ENCODE measurements around the gene TRMT44.
A peak's percentile ranks its signal among the peaks of the same experiment; 100 is the strongest.

TRMT44 gene

DNA sequence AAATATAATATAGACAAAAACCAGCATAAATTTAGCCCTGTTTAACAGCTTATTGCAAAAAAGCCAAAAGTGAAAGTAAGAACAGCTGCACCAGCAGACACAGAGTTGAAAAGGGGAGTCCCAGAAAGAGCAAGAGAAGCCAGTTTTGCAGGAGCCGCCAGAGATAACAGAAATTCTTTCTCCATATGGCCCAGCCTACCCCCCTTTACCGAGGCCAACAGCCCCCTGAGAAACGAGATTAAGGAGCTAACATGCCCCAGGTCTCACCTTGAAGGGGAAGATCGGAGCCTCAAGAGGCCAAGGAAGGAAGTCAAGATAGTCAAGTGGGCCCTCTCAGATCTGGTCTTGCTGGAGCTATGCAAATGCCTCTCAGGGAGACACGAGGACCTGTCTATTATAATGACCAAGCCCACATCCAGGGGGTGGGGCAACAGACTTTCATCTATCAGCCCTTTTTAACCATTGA lies 4.9 kb upstream of the TRMT44 start:
- no peak for DNase-seq (ENCODE audit: low read depth, low spot score)

DNA sequence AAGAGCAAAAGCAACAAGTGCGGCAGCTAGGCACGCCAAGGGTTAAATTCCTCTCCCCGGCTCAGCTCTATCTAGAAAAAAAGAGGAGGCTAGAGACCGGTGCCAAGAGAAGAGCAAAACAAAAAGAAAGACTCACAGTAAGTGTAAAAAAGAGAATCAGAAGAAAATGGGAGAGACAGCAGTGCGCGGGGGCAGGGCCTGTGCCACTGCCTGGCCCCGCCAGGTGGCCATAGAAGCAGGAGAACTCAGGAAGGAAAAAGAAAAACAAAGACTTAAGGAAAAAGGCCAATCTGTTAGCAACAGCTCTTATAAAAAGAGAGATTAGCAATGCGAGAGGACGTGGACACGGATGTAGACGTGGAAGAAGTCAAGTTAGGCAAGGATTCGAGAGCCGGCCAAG lies 3.3 kb upstream of the TRMT44 start:
- no peak for DNase-seq (ENCODE audit: low read depth, low spot score)

DNA sequence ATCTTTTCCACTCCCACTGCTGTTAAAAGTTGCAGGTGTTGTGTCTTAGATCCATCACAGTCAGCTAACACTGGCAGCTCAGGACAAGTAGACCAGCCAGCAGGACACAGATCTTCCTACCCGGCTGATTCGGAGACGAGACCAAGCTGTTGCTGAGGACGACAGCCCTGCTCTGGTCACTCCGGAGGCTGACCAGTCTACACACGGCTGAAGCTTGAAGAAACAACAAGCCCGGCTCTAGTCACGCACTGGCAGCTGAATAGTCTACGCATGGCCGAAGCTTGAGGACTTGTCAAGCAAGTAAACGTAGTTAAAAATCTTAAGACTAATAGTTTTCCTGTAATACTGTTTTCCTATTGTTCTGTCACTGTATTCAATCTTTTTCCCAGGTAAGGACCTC lies 1.8 kb upstream of the TRMT44 start:
- no peak for DNase-seq (ENCODE audit: low read depth, low spot score)

DNA sequence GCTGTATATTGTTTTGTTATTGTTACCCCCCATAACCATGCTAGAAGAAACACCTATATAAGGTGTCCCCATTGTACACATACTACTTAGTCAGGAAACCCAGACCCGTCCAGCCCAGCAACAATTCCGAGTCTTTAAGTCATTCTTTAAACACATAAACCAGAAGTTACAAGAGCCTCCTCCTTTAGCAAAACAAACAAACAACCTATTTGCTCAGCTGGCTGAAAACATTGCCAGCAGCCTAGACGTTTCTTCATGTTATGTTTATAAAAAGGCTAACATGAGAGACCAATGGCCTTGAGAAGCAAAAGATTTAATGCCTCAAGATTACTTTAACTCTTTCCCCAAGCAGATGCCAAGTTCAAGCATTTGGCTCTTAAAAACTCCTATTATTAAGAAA lies 1.4 kb upstream of the TRMT44 start:
- DNase-seq (ENCODE audit: low read depth, low spot score) = no peak

DNA sequence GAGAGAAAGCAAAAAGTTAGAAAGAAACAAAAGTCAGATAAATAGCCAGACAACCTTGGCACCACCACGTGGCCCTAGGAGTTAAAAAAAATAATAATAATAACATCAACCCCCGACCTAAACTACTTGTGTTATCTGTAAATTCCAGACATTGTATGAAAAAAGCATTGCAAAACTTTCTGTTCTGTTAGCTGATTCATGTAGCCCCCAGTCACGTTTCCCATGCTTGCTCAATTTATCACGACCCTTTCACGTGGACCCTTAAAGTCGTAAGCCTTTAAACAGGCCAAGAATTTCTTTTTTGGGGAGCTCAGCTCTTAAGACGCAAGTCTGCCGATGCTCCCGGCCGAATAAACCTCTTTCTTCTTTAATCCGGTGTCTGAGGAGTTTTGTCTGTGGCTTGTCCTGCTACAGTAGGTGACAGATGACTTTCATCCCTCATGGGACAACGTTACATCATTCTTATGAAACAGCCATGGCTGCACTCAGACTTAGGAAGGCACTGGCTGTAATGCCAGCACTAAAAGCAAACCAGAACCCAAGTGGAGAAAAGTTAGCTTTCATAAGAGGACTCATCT lies 574 bp upstream of the TRMT44 start:
- DNase-seq (ENCODE audit: low read depth, low spot score) = no peak

DNA sequence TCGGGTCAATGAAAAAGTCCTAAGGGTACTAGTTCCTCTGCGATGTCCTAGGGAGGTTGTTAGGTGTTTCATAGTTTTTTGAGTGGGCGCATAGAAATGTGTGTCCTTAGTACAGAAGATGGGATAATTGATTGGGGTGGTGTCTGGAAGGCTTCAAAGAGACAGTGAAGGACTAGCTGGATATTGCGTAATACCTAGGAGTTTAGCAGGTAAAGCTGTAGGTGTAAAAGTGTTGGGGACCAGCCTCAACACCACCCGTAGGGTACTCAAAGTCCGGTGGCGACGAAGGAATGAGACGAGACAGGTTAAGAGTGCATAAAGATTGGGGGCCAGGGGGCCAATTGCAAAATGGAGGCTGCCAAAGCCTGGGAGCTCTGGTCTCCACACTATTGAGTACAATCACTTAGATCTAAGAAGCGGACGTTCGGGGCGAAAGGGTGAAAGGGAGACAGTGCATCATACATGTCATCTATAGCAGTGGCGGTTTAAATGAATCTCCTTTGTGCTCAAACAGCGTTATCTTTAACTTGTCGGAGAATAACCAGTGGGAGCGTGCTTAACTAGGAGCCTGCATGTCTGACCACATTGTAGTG lies 1.0 kb downstream of the TRMT44 start:
- DNase-seq (ENCODE audit: low read depth, low spot score) = no peak

DNA sequence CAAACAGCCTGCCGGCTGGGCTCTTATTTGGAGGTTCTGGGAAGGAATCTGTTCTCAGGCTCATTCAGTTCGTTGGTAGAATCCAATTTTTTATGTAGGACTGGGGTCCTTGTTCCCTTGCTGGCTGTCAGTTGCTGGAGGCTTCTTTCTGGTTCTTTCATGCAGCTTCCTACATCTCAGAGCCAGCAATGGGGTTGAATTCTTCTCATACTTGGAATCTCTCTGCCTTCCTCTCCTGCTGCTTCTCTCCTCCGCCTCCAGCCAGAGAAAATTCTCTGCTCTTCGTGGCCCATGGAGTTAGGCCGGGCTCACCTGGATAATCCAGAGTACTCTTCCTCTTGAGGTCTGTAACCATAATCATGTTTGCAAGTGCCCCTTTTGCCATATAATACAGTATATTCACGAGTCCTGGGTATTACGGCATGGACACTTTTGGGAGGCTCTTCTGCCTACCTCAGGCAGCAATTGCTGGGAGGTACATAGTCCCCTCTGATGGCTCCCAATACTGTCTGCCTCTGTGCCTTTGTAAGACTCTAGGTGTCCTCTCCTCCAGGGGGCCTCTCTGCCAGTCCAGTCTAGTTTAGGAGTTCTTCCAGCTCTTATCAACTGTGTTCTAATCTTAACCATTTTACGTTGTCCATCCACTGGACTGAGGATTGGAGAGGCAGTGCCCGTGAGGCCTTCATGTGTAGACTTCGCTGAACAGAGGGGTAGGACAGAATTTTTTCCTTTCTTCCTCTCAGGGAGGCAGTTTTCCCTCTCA lies 2.2 kb downstream of the TRMT44 start:
- no peak for DNase-seq (ENCODE audit: low read depth, low spot score)

DNA sequence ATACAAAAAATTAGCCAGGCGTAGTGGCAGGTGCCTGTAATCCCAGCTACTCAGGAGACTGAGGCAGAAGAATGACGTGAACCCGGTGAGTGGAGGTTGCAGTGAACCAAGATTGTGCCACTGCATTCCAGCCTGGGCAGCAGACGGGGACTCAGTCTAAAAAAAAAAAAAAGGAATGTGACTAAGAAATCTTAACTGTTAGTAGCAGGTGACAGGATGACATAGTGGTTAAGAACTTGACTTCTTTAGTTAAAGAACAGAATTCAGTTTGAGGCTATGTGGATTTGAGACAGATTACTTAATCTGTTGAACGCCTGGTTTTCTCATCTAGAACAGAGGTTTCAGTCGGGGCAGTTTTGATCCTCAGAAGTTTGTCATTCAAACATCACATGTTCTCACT lies 3.2 kb downstream of the TRMT44 start:
- DNase-seq (ENCODE audit: low read depth, low spot score) = no peak

DNA sequence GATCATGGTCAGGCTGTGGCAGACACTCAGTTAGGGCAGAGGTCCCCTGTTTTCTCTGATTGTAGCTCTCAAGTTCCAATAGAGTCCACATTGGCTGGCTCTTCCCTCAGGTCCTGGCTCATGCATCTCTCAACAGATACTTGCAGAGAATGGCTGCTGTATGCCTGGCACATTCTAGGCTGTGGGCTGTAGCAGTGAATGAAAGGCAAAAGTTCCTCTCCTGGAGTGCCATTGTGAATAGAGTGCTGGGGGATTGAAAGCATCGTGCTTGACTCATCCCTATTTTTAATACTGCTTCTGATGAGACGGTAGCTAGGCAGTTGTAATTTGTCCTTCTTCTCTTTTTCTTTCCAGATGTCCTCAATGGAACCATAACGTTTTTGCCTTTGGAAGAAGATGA lies 5.5 kb downstream of the TRMT44 start:
- no peak for DNase-seq (ENCODE audit: low read depth, low spot score)

DNA sequence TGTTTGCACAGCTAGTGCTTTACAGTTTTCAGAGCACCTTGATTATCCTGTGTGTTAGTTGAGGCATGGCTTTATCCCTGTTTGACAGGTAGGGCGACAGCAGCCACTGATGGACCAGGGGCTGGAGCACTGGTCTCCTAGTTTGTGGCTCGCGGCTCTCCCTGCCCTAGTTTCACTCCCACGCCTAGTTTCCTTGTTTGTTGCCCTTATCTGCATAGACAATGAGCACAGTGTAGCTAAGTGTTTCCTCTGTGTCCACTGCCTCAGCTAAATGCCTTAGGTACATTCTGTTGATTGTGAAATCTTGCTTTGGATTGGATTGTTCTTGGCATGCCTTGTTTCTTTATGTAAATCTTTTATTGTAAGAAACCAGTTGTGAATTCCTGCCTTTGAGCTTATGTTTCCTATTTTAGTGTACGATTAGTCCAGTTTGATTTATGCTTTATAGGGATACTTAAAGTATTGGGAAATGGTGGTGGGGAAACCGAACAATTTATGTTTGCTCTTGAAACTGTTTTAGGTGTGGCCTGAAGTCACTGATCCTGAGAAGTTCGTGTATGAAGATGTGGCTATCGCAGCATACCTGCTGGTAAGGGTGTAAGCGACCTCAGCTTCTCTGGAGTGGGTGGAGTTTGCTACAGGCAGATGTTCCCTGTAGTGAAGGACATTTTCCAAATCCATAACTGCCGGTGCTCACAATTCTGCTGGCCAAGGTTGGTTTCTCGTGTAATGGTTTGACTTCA lies 11.0 kb downstream of the TRMT44 start:
- DNase-seq (ENCODE audit: low read depth, low spot score) = no peak

DNA sequence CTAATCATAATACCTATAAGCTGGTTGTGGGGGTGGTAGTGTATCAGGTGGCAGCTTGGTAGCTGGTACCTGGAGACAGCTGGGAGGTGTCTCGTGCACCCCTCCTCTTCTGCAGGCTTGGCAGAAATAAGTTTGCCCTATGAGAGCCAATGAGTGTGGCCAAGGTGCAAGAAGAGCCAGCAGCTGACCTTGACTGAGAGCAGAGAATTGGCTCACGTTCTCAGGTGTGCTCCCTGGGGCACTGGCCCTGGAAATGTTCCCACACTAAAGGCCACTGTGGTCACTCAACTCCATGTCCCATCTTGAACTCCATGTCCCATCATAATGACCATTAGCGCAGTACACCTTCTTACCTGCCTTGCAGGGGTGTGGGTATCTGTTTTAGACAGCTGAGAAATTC lies 13.4 kb downstream of the TRMT44 start:
- no peak for DNase-seq (ENCODE audit: low read depth, low spot score)

DNA sequence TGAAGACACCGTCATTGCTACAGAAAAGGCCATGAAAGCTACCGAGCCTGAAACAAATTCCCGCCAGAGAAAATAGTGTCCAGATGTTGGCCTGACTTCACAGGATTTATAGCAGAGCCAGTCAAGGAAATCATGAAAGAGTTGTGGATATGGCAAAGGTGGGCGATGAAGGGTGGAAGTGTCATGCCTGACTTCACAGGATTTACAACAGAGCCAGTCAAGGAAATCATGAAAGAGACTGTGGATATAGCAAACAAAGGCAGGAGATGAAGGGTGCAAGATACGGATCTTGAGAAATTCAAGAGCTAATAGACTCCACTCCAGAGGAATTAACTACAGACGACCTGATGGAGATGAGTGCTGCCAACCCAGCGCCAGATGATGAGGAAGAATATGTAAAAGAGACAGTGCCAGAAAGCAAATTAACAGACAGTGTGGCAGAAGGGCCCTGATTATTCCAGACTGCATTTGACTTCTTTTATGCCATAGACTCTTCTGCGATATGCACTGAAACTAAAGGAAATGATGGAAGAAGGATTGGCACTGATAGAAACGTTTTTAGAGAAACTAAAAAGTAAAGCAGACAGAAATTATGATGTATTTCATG lies 17.2 kb downstream of the TRMT44 start:
- no peak for DNase-seq (ENCODE audit: low read depth, low spot score)

DNA sequence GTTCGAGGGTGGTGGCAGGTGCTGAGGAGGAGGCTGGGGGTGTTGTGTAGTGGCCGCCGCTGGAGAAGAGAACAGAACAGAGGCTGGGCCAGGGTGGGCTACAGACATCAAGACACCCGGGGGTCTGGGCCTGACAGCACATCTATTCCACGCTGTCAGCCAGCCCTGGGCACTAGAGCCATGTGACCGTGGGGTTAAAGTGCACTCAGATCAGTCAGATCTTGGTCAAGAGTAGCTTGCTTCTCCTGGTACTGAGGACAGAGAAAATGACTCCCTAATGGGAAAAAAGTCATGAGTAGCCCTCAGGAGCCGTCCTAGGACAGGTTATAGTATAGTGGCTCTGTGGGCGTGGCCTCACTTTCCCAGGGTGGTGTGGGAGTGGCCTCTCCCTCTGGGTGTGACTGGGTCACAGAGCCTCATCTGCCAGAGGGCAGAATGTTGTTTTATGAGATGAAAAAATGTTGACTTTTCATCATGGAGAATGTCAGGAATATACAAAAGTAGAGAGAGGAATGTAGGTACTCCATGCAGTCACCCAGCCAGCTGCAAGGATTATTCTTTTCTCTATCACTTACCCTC lies 19.4 kb downstream of the TRMT44 start:
- no peak for DNase-seq (ENCODE audit: low read depth, low spot score)

DNA sequence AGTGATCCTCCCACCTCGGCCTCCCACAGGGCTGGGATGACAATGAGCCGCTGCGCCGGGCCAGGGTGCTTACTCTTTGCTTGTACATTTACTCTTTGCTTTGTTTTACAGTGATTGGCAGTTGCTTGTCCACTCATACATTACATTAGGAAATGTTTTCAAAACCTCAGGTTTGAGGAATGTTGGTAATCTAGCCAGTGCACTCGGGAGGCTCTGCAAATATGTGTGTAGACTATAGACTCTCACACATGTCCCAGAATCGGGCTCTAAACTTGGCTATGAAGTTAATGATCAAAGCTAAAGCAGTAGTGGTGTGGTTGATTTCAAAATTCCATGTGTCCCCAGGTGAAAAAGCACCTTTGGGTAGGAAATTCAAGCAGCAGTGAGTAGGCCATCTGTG lies 20.5 kb downstream of the TRMT44 start:
- no peak for DNase-seq (ENCODE audit: low read depth, low spot score)

DNA sequence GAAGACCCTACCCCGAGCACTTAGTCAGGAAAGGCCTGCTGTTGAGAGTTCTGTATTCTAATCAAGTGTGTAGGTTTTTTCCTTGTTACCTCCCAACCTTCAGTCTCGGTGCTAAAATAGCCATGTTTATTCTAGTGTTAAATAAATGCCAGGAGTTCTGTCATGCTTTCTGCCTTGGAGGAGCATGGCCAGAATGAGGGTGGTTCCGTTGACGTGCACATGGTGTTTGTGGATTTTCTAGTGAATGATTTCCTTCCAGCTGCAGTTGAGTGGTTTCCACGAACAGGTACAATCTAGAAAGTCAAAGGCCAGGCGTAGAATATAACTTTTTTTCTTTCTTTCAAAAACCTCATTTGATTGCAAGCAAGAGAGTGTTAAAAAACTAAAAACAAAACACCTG lies 21.0 kb downstream of the TRMT44 start:
- DNase-seq (ENCODE audit: low read depth, low spot score) = no peak

DNA sequence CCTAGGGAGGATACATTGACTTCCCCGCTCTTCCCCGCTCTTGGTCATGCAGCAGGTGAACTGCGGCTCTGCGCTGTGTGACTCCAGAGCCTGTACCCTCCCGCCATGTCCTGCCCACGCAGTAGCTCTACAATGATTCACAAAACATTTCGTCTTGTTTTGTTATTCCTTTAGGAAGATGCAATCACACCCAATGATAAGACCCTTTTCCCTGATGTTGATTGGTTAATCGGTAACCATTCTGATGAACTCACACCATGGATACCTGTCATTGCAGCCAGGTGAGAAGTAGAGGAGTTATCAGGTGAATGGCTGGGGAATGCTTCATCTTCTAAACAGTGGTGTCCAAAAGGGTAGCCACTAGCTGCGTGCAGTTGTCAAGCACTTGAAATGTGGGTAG lies 23.2 kb downstream of the TRMT44 start:
- DNase-seq (ENCODE audit: low read depth, low spot score) = no peak

DNA sequence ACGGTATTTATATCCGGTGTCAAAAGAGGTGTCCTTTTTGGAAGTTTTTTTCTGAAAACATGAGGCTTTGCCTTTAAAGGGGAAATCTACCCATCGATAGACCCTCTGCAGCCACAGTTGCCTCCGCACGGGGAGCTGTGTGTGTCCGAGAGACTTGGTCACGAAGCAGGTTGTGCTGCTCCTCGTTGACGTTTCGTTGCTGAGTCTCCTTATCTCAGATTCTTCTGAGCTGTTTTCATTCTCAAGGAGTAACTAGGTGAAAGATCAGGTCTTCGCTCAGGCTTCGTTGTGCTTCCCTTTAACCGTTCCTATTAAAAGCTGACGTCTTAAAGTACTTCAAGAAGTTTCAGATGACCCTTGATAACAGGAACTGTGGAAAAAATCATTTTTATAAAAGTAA lies 23.8 kb downstream of the TRMT44 start:
- no peak for DNase-seq (ENCODE audit: low read depth, low spot score)

DNA sequence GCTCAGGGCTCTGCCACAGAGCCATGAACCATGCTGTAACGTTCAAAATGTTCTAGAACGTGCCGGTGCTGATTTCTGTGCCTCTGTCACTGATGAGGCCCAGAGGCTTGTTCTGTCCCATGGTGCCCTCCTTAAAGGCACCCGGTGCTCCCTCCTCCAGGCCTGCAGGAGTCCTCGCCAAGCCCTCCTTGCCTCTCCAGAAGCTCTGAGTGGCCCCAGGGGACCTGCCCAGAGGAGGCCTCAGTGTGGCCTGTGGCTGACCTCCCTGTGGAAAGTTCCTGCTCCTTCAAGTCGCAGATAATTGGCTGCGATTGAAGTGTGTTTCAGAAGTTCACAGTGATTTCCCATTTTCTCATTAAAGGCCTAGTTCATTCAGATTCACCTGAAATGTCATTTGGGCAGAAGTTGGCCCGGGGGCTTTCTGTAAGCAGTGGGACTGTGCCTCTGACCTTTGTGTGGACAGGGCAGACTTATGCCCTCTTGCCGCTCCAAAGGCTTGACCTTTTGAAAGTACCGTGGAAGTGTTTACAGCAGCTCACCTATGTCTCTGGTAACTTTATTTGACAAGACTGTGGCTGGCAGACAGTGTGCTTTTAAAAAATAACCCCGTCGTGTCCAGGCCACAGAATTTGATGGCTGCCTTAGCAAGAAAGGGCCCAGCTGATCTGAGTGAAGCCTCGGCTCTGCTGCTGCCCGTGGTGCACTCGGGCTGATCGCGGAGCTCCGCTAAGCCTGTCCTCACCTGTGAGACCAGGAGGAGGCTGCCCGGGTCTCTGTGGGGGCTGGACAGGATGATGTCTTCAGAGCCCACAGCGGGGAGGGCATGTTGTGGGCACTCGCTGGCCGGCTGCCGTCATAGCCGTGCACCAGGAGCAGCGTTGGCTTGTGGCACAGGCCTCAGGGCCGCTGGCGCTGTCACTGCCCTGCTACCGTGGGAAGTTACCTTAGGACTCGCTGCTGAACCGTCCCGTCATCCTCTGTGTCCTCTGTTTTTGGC lies 25.3 kb downstream of the TRMT44 start:
- no peak for DNase-seq (ENCODE audit: low read depth, low spot score)

DNA sequence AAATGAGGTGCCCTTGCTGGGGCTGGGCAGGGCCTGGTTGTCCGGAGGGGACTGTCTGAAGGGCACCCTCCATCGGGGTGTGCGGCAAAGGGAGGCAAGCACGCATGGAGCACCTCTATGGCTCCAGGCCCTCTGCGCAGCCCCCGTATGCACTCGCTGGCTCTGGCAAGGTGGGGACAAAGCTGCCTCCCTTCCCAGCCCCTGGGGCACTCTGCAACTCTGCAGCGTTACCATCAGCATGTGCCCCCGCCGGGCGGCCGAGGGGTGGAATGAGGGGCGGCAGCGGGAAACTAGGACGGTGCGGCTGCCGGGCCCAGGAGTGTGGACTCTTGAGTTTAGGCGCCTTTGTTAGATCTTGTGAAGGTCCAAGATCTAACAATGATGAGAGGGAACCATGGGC lies 26.4 kb downstream of the TRMT44 start:
- no peak for DNase-seq (ENCODE audit: low read depth, low spot score)

DNA sequence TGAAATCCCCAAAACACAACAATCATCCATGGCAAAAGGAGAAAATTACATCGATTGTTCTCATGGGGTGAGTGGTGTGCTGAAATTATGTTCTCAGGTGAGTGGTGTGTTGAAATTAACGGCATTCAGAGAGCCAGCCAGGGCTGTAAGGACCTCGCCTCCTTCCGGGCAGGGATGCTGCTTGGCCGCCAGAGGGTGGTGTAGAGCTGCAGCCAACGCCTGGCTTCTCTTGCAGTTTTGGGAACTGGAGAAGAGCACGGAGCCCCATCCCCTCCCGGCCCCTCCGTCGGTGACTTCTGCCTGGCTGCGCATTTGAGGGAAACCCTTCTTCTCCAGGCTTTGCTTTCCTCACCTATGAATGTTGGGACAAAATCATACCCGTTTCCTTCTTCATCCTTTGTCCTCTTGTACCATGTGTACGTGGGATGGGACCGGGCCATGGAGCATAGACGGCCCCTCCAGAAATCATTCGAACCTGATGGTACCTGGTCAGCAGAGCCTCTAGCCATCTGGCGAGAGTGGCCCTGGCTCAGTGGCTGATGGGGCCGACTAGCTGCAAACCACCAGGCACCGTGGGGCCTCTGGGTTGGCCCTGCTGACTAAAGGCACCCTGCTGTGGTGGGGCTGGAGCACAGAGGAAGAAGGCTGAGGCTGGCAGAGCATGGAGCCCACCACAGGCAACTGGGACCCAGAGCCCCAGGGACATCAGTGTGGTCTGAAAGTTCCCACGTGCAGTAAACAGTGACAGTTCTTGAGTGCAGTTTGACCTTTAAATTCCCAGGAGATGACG lies 28.4 kb downstream of the TRMT44 start:
- DNase-seq (ENCODE audit: low read depth, low spot score) = peak; percentile 23
